Left kidney (tissue), 2 donors: ENCODE data around the gene MID1. TPM values are rescaled to one million over a fixed set of nuclear protein-coding genes. Genes with fewer than 3 reads are reported as not detected.

Experiments
- DNase-seq: peaks from one replicate; pipeline ENCODE4 v3.0.0-alpha.2; 2013
- polyA plus RNA-seq: library from polyadenylated mRNA; unstranded; fragments of 120-200 nt; gene quantifications from one replicate; pipeline ENCODE4 v1.2.1, GENCODE V29; 2013; ENCODE audit not compliant: insufficient read length

MID1 gene
- polyA plus RNA-seq, 1 donor, result 31.6 TPM

- no peak for DNase-seq
Measured at GRCh38 chrX:10529344-10529743, 91.0 kb downstream of the MID1 start.

GRCh38 chrX:10526451-10526850 lies 93.9 kb downstream of the MID1 start:
- DNase-seq, result no peak

- no peak for DNase-seq
Measured at GRCh38 chrX:10525381-10526120, 94.8 kb downstream of the MID1 start.

GRCh38 chrX:10524578-10524977 lies 95.8 kb downstream of the MID1 start:
- DNase-seq, result no peak

- DNase-seq, result no peak
Measured at GRCh38 chrX:10519761-10520160, 100.6 kb downstream of the MID1 start.

GRCh38 chrX:10519278-10519677 lies 101.1 kb downstream of the MID1 start:
- no peak for DNase-seq

DNA sequence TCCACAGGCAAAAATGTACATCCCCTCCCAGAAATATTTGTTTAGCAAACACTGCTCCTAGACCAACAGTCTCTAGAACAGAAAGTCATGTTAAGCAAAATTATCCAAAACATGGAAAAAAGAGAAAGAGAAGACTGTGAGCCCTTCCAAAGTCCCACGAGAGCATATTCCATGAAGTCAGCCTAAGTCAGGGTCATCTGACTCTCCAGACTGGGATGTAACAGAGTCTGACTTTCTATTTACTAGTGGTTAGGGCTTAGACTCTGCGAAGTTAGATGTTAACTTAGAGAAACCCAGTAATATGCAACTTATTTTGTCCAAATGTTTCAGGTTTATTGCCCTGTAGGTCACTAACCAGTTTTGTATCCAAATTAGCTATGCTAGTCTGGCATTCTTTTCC lies 102.3 kb downstream of the MID1 start:
- no peak for DNase-seq

DNA sequence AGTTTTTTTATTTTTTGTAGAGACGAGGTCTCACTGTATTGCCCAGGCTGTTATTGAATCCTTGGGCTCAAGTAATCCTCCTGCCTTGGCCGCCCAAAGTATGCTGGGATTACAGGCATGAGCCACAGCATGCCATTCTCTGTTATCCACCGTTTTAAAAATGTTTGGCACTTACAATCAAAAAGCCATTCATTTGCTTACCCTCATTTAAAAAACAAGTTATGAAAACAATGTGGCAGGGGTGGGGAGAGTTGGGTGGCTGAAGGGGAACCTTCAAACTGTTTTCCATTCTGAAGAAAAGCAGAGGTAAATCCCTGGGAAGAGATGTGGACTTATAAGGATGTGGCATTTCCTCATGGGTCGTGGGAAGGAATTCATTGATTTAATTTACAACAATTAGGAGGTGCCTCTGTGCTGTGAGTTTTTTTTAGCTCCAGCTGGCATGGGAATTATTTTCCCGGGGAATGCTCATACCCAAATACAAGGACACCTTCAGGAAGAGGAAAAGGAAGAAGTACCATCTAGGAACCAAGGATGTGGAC lies 103.5 kb downstream of the MID1 start:
- DNase-seq, result no peak

- DNase-seq, result no peak
Measured at GRCh38 chrX:10514891-10515290, 105.5 kb downstream of the MID1 start.

GRCh38 chrX:10513974-10514373 lies 106.4 kb downstream of the MID1 start:
- no peak for DNase-seq

- DNase-seq, result no peak
Measured at GRCh38 chrX:10512741-10513140, 107.6 kb downstream of the MID1 start.

DNA sequence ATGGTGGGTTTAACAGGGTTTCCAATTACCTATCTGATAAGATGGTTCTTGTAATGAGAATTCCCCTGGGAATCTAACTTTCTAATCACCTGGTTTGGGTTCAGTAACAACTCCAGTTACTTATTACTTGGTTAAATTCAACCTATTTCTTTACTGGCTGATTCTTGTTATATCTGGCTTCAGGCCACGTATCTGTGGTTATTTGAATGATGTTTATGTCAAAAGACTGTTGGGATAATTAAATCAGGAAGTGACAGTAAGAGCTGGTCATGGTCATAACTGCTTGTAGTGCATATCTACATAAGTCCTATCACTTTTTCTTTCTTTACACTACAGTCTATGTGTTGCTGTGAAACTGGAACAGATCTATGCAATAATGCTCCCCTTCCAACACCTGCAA lies 108.1 kb downstream of the MID1 start:
- DNase-seq, result no peak

DNA sequence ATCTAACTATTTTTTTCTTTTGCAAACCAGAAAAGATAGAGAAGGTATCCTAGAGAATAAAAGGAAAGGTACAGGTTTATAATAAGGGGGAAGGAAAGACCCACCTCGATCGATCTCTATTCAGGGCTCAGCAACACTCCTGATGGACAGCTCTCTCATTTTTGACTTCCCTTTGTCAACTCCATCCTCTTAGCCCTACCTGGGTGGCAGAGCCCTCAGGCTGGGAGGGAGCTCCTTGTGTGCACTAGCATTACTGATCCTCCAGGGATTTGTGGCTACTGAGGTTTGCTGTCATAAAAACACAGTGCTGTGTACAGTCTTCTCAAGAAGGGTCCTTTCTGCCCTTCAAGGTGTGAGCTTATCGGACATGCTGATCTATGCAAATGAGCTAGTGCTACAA lies 111.0 kb downstream of the MID1 start:
- DNase-seq, result no peak

DNA sequence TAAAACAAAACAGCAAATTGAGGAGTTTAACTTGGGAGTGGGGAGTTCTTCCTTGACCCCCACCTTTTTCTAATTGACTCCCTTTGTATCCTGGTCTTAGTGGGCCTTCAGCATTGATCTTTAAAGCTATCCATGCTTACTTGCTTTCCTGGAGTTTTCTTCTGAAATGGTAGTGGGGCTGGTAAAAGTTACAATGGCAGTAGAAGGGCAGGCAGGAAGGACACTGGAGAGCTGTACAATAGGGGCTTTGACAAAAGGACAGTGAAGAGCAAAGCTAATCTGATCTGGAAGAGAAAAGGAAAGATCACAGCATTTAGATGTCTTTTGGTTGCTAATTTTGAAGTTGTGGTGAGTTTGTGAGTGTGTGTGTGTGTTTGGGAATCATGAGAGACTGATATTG lies 111.5 kb downstream of the MID1 start:
- DNase-seq, result no peak

- DNase-seq, result no peak
Measured at GRCh38 chrX:10507876-10508275, 112.5 kb downstream of the MID1 start.

GRCh38 chrX:10507181-10507580 lies 113.2 kb downstream of the MID1 start:
- no peak for DNase-seq

GRCh38 chrX:10506781-10507180 lies 113.6 kb downstream of the MID1 start:
- DNase-seq, result no peak

GRCh38 chrX:10505726-10506125 lies 114.7 kb downstream of the MID1 start:
- no peak for DNase-seq

- DNase-seq, result no peak
Measured at GRCh38 chrX:10502961-10503360, 117.4 kb downstream of the MID1 start.

GRCh38 chrX:10501611-10502010 lies 118.8 kb downstream of the MID1 start:
- DNase-seq, result no peak

- DNase-seq, result no peak
Measured at GRCh38 chrX:10496345-10496965, 123.9 kb downstream of the MID1 start.

DNA sequence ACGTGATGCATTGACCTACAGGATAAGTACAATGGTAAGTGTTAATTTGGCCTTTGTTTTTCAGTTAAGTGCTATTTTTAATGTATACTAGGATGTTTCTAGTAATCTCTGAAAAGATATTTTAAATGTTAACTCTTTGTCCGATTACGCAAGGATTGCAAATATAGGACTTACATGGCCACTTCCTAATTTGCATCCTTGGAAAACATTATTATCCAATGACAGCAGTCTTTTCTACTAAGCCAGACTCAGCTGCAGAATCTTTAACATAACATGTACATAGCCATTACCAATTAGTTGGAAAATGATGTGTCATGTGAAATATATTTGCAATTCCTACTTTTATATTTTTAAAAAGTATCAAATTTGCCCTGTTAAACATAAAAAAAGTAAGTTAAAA lies 124.7 kb downstream of the MID1 start:
- DNase-seq, result no peak

GRCh38 chrX:10492250-10492649 lies 128.1 kb downstream of the MID1 start:
- DNase-seq, result no peak

DNA sequence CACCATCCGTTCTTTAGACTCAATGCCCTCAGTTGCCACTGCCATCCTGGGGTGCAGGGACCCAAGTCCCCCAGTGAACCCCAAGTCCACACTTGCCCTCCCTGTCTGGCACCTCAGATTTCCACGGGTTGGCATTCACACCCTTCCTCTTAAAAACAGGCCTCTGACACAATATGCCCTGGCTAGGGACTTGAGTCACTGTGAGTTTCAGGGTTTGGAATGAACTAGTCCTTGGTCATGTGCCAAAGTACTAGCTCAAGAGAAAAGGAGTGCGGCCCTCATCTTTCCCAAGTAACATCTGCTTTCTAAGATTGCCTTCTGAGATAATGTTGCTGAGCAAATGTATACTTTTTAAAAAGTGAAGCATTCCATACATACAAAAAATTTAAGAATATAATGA lies 134.0 kb downstream of the MID1 start:
- no peak for DNase-seq
